K562 (cell line): Measurements from ENCODE around the gene KIF5A. TPM values are rescaled to one million over a fixed set of nuclear protein-coding genes. Genes with fewer than 3 reads are reported as not detected.
"Not testable (repeated sequence)": the region's sequence is repeated elsewhere in the genome, so short reads cannot be mapped to it uniquely, and the experiment has no call there.

Experiments used
- ATAC-seq: fragments of 200-7000 bp; cut with Tn5 transposase; 3 replicates; pipeline ENCODE4 v1.9.1; 2020; ENCODE audit warnings: moderate library complexity
- BruUV-seq: library from RNA; stranded (reverse); fragments of 400-500 nt; replicated peaks from 2 replicates; lab custom pipeline; 2021; lab: Mats Ljungman, UMichigan
- CTCF ChIA-PET: fragments of 300-600 bp; formaldehyde crosslinking; extraction: SDS; loops from one replicate; lab custom pipeline; 2021; ENCODE audit warnings: low intra/inter-chr PET ratio; lab: Yijun Ruan, JAX
- POLR2A ChIA-PET: fragments of 300-600, 350-650 bp; sonication (Branson Sonifier 250); formaldehyde crosslinking; extraction: SDS; loops from one replicate; lab custom pipeline; 2021; ENCODE audit warnings: antibody characterized with exemption, inconsistent platforms; lab: Yijun Ruan, JAX
- DNase-seq, 4 experiments: peaks; one replicate each; pipeline versions ENCODE4 v3.0.0 to v3.0.0-alpha.2; 2011 to 2018; ENCODE audit warnings: low spot score in 3 of 4, mixed read lengths in 3 of 4; ENCODE audit errors: extremely low read depth in 1 of 4
- FAIRE-seq: peaks from 2 replicates; lab custom pipeline; 2011; peaks lifted over from hg19 to GRCh38; lab: Jason Lieb, UNC
- H2AFZ ChIP-seq: 2 replicates; pipeline ENCODE4 v1.6.0; 2011; ENCODE audit warnings: low read depth, low read length, control low read depth, inconsistent platforms
- H3K27ac ChIP-seq: fragments of 200-600 bp; 3 replicates; pipeline ENCODE4 v1.8.0; 2011; ENCODE audit warnings: low read depth, mild to moderate bottlenecking, control low read depth, inconsistent platforms, low read length, moderate library complexity, mixed read lengths; ENCODE audit errors: extremely low read depth
- H3K27me3 ChIP-seq, 2 experiments: fragments of 300-600 bp in 1 of 2; 2 replicates in 1 of 2; 3 replicates in 1 of 2; pipeline versions ENCODE4 v1.6.0 to v1.8.0; 2011; ENCODE audit warnings: inconsistent platforms in 2 of 2, low read length in 2 of 2, mild to moderate bottlenecking in 1 of 2, mixed read lengths in 1 of 2, moderate library complexity in 1 of 2; ENCODE audit not compliant: control insufficient read depth in 2 of 2, insufficient read depth in 2 of 2
- H3K36me3 ChIP-seq: fragments of 300-600 bp; 3 replicates; pipeline ENCODE4 v1.8.0; 2011; ENCODE audit warnings: mild to moderate bottlenecking, low read length, inconsistent platforms; ENCODE audit not compliant: control insufficient read depth, insufficient read depth
- H3K4me1 ChIP-seq, 2 experiments: fragments of 200-600 bp in 1 of 2; replicated peaks in 1 of 2; 2 replicates in 1 of 2; 3 replicates in 1 of 2; pipeline versions ENCODE4 v1.5.1 to v1.8.0; 2011; ENCODE audit warnings: inconsistent platforms in 2 of 2, low read length in 2 of 2, mild to moderate bottlenecking in 1 of 2, mixed read lengths in 1 of 2, moderate library complexity in 1 of 2; ENCODE audit not compliant: control insufficient read depth in 2 of 2, insufficient read depth in 2 of 2
- H3K4me2 ChIP-seq: 2 replicates; pipeline ENCODE4 v1.6.1; 2011; ENCODE audit warnings: low read length, control low read depth, inconsistent platforms, mixed read lengths; ENCODE audit not compliant: insufficient read depth
- H3K4me3 ChIP-seq: fragments of 200-600 bp; sonication (generic), shearing (Covaris generic); 2 replicates; pipeline ENCODE4 v1.5.1; 2016; ENCODE audit warnings: control low read depth, inconsistent platforms
- H3K79me2 ChIP-seq: fragments of 200-600 bp; 3 replicates; pipeline ENCODE4 v1.8.0; 2011; ENCODE audit warnings: low read length, inconsistent platforms; ENCODE audit not compliant: control insufficient read depth, insufficient read depth
- H3K9ac ChIP-seq, 2 experiments: 2 replicates each; pipeline versions ENCODE4 v1.6.0 to v1.6.1; 2011; ENCODE audit warnings: low read depth in 2 of 2, low read length in 2 of 2, control low read depth in 1 of 2, inconsistent platforms in 1 of 2, mild to moderate bottlenecking in 1 of 2, mixed read lengths in 1 of 2; ENCODE audit not compliant: insufficient read depth in 1 of 2
- H3K9me1 ChIP-seq: one replicate; pipeline ENCODE4 v1.6.0; 2011; ENCODE audit warnings: inconsistent platforms, mild to moderate bottlenecking, low read length, moderate library complexity; ENCODE audit not compliant: control insufficient read depth, insufficient read depth
- H3K9me3 ChIP-seq: replicated peaks from 2 replicates; pipeline ENCODE4 v1.5.1; 2011; ENCODE audit warnings: low read depth, low read length, inconsistent platforms; ENCODE audit not compliant: control insufficient read depth, insufficient read depth
- H4K20me1 ChIP-seq: replicated peaks from 2 replicates; pipeline ENCODE4 v1.6.1; 2011; ENCODE audit warnings: low read length, inconsistent platforms, mixed read lengths; ENCODE audit not compliant: control insufficient read depth, insufficient read depth
- POLR2G ChIP-seq: fragments of 200-400 bp; formaldehyde crosslinking; IDR thresholded peaks from 2 replicates; pipeline ENCODE4 v1.6.1; 2017; ENCODE audit warnings: low read depth, mild to moderate bottlenecking, antibody characterized with exemption, low read length, moderate library complexity
- RBFOX2 ChIP-seq: fragments of 200-400 bp; formaldehyde crosslinking; IDR thresholded peaks from 2 replicates; pipeline ENCODE4 v1.6.1; 2017; ENCODE audit warnings: low read depth, mild to moderate bottlenecking, low read length, moderate library complexity
- WGBS: fragments of 100-300 bp; shearing (Covaris generic); methylation state at CpG from one replicate; pipeline ENCODE4 v1.1.6; 2016; ENCODE audit warnings: low coverage, mixed read lengths; ENCODE audit not compliant: insufficient coverage; ENCODE audit errors: missing lambda C conversion rate; 5-methylcytosine and 5-hydroxymethylcytosine counted together
- in situ Hi-C: fragments of 300-500 bp; cut with MboI; formaldehyde crosslinking; loops from 4 replicates; pipeline ENCODE4 v1.15.0; 2018; ENCODE audit warnings: inconsistent platforms, mixed read lengths
- intact Hi-C: fragments of 100-400 bp; cut with micrococcal nuclease; formaldehyde crosslinking; loops from 2 replicates; pipeline ENCODE4 v1.14.2; 2022
- polyA plus RNA-seq, 8 experiments: library from polyadenylated mRNA; depleted of rRNA in 4 of 8; stranded (reverse) in 5 of 8; unstranded in 3 of 8; fragments of >200 nt; fragmentation: Nextera tagmentation in 2 of 8; fragmentation: Illumina TruSeq in 1 of 8; extraction: Ambion mirVana in 2 of 8; extraction: Trizol in 1 of 8; gene quantifications; 2 replicates each; pipeline versions ENCODE4 v1.2.1 to v1.2.3, GENCODE V29; 2011 to 2014; ENCODE audit warnings: inconsistent platforms in 1 of 8, missing spikeins in 1 of 8
- total RNA-seq, 7 experiments: library from RNA; depleted of rRNA in 6 of 7; stranded (reverse); fragments of >200 nt in 6 of 7; fragmentation: Illumina TruSeq in 2 of 7; extraction: Trizol in 2 of 7; gene quantifications; 2 replicates each; pipeline versions ENCODE4 v1.2.1 to v1.2.3, GENCODE V29; 2011 to 2021; ENCODE audit warnings: low replicate concordance in 1 of 7

Gene KIF5A
- total and polyA plus RNA-seq, 9 of the 15 experiments (the other 6 are each of a cell fraction or from before 2014, with no cell fraction given), result 3.4 to 17.7 (median 8.0) TPM

DNA sequence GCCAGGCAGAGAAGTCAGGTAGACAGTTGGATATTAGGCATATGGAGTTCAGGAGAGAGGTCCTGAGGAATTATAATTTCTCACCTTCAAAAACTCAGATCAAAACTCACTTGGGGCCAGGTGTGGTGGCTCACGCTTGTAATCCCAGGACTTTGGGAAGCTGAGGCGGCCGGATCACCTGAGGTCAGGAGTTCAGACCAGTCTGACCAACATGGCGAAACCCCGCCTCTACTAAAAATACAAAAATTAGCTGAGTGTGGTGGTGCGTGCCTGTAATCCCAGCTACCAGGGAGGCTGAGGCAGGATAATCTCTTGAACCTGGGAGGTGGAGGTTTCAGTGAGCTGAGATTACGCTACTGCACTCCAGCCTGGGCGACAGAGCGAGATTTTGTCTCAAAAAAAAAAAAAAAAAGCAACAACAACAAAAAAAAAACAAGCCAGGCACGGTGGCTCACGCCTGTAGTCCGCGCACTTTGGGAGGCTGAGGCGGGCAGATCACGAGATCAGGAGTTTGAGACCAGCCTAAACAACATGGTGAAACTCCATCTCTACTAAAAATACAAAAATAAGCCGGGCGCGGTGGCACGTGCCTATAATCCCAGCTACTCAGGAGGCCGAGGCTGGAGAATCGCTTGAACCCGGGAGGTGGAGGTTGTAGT is 47.4 kb upstream of the KIF5A start:
- CTCF ChIA-PET, H3K9me1 ChIP-seq, DNase-seq, in situ Hi-C loops, H3K27ac ChIP-seq, H3K4me3 ChIP-seq, H3K9ac ChIP-seq, H3K4me2 ChIP-seq: not testable (repeated sequence)
- whole genome bisulfite sequencing, result 96% methylated on average over 13 of the region's 22 CpGs
- TF ChIP-seq POLR2G (peak; percentile 57), RBFOX2 (peak; percentile 34; the same call in 1 of the 2 replicates)
- TF ChIP-seq, all 486 proteins: peak for 2; not testable (repeated sequence) for 484
- H3K4me1 ChIP-seq, H2AFZ ChIP-seq, intact Hi-C loops, ATAC-seq, H3K9me3 ChIP-seq, FAIRE-seq, H3K79me2 ChIP-seq, H3K27me3 ChIP-seq, H4K20me1 ChIP-seq, BruUV-seq: not testable (repeated sequence)
- POLR2A ChIA-PET, result interaction anchor here (0.7 to 7.1 kb wide), 3 partner anchors 14 to 28 kb away, joined by 3 to 184 read pairs (median 3); partner anchors contain the start of gene DDIT3
- peaks cover 81% of the 10 kb centered on the region for H3K36me3 ChIP-seq

- H3K9me1 ChIP-seq, DNase-seq, H3K9ac ChIP-seq, BruUV-seq, H3K27me3 ChIP-seq, H3K27ac ChIP-seq, intact Hi-C loops, FAIRE-seq, ATAC-seq, H4K20me1 ChIP-seq, H3K4me3 ChIP-seq, H3K79me2 ChIP-seq, H3K9me3 ChIP-seq, CTCF ChIA-PET, H2AFZ ChIP-seq, H3K4me2 ChIP-seq, in situ Hi-C loops, H3K4me1 ChIP-seq: not testable (repeated sequence)
- POLR2A ChIA-PET, result interaction anchor here (7.1 kb wide), 1 partner anchor 10 kb away, joined by 184 read pairs; the partner anchor contains the start of gene DDIT3
- H3K36me3 ChIP-seq, result peaks cover 70% of the 10 kb centered on the region
- WGBS, result 100% methylated on average over 3 of the region's 4 CpGs
These were observed 43.3 kb upstream of the KIF5A start for GRCh38 chr12:57506541-57506940.
